GM21528 (cell line): ENCODE data around the gene COMMD4.
"Not testable (repeated sequence)": the region's sequence is repeated elsewhere in the genome, so short reads cannot be mapped to it uniquely, and the experiment has no call there.

Experiments
- ATAC-seq: cut with Tn5 transposase; IDR thresholded peaks from one replicate; pipeline ENCODE4 v1.9.1; 2021; ENCODE audit warnings: mild to moderate bottlenecking, moderate library complexity; ENCODE audit not compliant: unreplicated experiment, low FRiP score

Gene COMMD4

GRCh38 chr15:75329571-75329970 is 6.3 kb upstream of the COMMD4 start:
- no peak for ATAC-seq

GRCh38 chr15:75332093-75332492 is 3.8 kb upstream of the COMMD4 start:
- not testable (repeated sequence) for ATAC-seq

- ATAC-seq: not testable (repeated sequence)
Observed at GRCh38 chr15:75333654-75334419, 2.0 kb upstream of the COMMD4 start.

- no peak for ATAC-seq
Observed at GRCh38 chr15:75335313-75335704, 554 bp upstream of the COMMD4 start.

GRCh38 chr15:75338661-75339240 is 2.9 kb downstream of the COMMD4 start:
- ATAC-seq: no peak

GRCh38 chr15:75339531-75340240 is 3.8 kb downstream of the COMMD4 start:
- no peak for ATAC-seq

GRCh38 chr15:75342221-75342620 is 6.4 kb downstream of the COMMD4 start:
- no peak for ATAC-seq

- not testable (repeated sequence) for ATAC-seq
Observed at GRCh38 chr15:75343953-75344352, 8.1 kb downstream of the COMMD4 start.

GRCh38 chr15:75346796-75347221 is 10.9 kb downstream of the COMMD4 start, which contains the start of gene NEIL1:
NEIL1 (plus strand) TSS chr15:75347039; CDS start chr15:75348906, 1,867 bp downstream.
- ATAC-seq: no peak

- ATAC-seq: no peak
Observed at GRCh38 chr15:75347222-75348033, 11.6 kb downstream of the COMMD4 start.

GRCh38 chr15:75348034-75348561 is 12.2 kb downstream of the COMMD4 start:
- ATAC-seq: no peak

GRCh38 chr15:75348562-75349350 is 12.9 kb downstream of the COMMD4 start:
- no peak for ATAC-seq

GRCh38 chr15:75349351-75349669 is 13.4 kb downstream of the COMMD4 start:
- ATAC-seq: not testable (repeated sequence)

GRCh38 chr15:75349851-75350588 is 14.2 kb downstream of the COMMD4 start:
- ATAC-seq: no peak

GRCh38 chr15:75350601-75351361 is 14.9 kb downstream of the COMMD4 start:
- ATAC-seq: no peak

- no peak for ATAC-seq
Observed at GRCh38 chr15:75352186-75353080, 16.6 kb downstream of the COMMD4 start.

GRCh38 chr15:75353604-75354003 is 17.7 kb downstream of the COMMD4 start:
- ATAC-seq: no peak
